Endometrial microvascular endothelial cells (primary cell): ENCODE data around the gene EVI2B. TPM values are rescaled to one million over a fixed set of nuclear protein-coding genes. Genes with fewer than 3 reads are reported as not detected.
"Not testable (repeated sequence)": the region's sequence is repeated elsewhere in the genome, so short reads cannot be mapped to it uniquely, and the experiment has no call there.

Experiments used
- in situ Hi-C: cut with HindIII; loops from 2 replicates; pipeline ENCODE4 v1.10.0; 2017; ENCODE audit warnings: low sequenced_read_pairs, low pct_unique_long_range_greater_than_20kb; ENCODE audit errors: inconsistent ontology term
- total RNA-seq: library from RNA; depleted of rRNA; stranded (reverse); fragments of >200 nt; gene quantifications from one replicate; pipeline ENCODE4 v1.2.3, GENCODE V29; 2015; ENCODE audit errors: inconsistent ontology term

EVI2B gene, protein sequence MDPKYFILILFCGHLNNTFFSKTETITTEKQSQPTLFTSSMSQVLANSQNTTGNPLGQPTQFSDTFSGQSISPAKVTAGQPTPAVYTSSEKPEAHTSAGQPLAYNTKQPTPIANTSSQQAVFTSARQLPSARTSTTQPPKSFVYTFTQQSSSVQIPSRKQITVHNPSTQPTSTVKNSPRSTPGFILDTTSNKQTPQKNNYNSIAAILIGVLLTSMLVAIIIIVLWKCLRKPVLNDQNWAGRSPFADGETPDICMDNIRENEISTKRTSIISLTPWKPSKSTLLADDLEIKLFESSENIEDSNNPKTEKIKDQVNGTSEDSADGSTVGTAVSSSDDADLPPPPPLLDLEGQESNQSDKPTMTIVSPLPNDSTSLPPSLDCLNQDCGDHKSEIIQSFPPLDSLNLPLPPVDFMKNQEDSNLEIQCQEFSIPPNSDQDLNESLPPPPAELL
- 9.6 TPM for total RNA-seq

DNA sequence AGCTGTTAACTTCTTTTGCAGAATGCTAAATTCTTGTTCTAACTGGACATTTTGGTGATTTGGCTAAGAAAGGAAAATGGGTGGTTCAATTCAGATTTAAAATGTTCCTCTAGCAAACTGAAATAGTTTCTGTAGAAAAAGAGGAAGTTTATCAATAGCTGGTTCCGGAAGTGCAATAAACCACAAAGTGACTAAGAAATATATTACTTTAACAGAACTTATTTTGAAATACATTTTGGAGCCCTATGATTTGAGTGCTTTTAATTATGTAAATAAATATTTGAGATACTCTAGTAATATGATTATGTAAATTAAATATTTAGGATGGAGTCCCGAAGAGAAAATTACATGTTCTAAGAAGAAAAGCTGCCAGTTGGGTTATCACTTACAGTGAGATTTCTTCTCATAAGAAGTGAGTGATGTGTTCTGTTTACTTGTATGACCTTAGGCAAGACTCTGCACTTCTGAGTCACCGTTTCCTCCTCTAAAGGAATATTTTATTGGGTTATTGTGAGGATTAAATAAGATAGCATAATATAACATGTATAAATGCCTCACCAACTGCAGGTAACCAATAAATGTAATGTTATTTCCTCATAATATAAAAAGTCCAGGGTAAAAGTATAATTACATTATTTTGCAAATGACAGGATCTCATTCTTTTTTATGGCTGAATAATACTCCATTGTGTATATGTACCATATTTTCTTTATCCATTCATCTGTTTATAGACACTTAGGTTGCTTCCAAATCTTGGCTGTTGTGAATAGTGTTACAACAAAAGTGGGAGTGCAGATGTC is at the start of gene EVI2B:
TSS of gene EVI2B (minus strand) at position 73 of the 800 bp plus-strand sequence. CDS start 8,445 bp downstream, outside the sequence.
- in situ Hi-C loops = no loop called here

DNA sequence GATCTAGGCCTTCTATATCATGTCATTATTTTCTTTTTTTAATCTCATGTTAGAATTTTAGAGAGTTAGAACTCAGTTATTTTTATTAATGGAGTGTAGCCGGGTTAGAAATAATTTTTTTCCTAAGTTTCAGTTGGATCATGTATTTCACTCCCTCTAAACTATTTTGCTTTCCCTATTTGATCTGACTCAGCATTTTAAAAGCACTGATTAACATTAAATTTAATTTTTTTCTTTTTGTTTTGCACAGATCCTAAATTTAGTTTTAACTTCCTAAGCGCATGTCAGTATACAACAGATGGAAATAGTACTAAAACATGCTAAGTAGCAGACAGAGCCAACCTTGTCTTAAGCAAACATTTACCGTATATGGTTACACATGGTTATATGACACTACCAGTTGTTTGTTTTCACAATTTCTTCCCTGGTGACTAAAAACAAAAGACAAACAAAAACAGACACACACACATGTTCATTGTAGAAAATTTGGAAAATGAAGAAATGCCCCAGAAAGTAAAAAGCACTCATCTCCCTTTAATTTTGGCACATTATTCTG is 44.1 kb upstream of the EVI2B start:
- in situ Hi-C loops = no loop called here

DNA sequence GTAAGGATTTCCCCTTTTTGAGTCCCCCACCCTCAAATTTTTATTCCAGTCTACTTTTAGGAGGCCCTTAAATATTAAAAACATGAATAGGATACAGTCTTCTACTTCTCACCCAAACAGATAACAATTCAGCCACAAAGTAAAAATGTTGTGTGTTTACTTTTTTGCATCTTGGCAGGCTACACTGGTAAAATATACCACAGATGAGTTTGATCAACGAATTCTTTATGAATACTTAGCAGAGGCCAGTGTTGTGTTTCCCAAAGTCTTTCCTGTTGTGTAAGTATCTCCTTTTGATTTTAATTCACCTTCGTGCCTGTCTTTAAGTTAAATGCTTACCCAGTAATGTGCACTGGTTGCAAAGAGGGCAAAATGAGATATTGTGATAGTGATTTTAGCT is 43.2 kb upstream of the EVI2B start:
- in situ Hi-C loops = no loop called here

DNA sequence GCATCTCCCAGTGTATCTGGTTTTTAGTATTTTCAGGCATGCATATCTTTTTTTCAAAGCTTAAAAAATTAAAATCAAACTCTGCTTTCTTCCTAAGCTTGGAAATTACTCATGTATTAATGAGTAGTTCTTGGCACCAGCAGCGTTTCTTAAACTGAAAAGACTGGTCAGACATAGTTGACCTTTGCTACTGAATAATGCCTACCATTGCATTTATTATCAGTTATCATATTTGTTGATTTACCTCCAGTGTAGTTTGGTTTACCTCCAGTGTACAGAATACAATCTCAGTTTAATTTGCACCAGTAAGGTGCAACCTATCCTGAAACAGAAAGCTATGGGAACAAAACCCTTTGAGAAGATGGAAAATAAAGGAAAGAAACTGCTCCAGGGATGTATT is 42.1 kb upstream of the EVI2B start:
- in situ Hi-C loops = no loop called here

DNA sequence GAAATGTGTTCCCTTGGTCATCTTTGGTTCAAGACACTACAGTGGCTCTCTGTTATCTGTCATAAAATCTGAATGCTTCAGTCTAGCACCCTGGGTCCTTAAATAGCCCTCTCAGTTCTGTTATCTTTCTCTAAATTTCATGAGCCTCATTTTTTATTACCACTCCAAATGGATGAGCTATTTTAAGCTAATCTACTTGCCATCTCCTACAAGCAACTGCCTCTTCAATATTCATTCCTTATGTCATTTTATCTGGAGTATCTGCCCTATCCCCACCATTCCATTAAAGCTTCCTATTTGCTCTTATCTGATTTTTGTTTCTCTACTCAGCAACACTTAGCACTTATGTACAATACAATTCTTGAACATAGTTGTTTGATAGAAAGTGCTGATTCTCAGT is 35.6 kb upstream of the EVI2B start:
- in situ Hi-C loops = no loop called here

DNA sequence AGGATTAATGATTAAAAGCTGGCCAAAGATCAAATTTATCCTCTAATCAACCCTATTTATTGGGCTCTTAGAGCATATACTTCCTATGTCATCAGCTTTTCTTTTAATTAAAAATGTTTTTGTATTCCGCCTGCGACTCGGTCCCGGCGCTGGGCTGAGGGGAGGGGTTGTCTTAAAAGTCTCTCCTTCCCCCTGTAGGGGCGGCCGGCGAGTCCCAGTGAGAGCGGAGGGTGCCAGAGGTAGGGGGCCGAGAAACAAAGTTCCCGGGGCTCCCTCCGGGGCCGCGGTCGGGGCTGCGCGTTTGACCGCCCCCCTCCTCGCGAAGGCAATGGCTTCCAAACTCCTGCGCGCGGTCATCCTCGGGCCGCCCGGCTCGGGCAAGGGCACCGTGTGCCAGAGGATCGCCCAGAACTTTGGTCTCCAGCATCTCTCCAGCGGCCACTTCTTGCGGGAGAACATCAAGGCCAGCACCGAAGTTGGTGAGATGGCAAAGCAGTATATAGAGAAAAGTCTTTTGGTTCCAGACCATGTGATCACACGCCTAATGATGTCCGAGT is 31.4 kb upstream of the EVI2B start:
- in situ Hi-C loops = not testable (repeated sequence)

DNA sequence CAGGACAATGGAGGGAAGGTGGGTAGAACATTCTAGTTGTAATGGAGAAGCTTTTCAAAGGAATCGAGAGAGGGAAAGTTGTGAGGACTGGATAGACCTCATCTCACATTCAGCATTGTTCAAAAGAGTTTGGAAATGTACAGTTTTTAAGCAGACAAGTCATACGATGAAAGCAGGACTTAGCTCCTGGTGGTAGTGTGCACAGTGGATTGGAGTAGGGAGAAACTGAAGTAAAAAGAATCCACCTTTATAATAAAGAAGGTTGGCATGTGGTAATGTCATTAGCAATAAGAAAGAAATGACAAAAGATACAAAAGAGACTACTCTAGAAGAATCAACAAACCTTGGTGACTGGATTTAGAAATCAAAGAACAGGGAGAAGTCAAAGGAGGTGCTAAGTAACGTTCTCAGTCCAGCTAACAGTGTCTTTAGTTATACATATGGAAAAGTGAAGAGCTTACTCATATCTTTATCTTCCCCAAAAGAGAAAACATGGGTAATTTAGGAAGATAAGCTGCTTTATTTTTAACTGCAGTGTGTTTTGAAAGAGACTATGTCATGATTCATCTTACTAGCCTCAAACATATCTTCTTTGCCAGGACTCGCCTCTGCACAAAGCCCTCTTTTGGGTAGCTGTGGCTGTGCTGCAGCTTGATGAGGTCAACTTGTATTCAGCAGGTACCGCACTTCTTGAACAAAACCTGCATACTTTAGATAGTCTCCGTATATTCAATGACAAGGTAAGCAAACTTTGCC is 26.2 kb upstream of the EVI2B start:
- in situ Hi-C loops = no loop called here

DNA sequence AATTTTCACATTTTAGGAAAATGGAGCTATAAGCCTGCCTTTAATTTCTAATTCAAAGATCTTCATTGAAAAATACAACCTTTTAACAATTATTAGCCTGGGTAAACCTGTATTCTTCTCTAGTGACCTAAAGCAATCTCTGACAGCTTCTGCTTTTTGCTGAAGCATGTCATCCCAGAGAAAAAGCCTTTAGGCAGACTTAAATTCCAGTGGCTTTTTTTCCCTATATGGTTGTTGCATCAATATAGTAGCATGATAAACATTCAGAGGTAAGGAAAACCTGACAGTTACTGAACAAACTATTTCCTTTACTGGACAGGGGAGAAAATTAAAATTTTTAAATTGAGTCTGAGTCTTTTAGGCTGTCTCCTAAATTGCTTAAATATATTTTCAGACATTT is 15.4 kb upstream of the EVI2B start:
- in situ Hi-C loops = no loop called here

DNA sequence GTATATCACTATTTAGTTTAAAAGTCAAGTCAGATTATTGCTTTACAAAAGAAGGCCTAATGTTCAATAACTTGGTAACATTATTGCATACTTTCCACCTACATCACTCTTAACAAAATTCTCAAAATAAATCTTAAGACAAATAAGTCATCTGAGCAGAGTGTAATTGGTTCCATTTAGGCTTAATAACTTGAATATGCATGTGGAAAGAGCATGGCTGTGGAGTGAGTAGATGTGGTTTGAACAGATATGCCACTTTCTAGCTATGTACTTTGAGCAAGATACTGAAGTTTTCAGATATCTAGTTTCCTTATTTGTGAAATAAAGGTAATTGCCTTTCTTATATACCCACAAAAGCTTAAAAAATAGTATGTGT is 14.3 kb upstream of the EVI2B start:
- in situ Hi-C loops = no loop called here

DNA sequence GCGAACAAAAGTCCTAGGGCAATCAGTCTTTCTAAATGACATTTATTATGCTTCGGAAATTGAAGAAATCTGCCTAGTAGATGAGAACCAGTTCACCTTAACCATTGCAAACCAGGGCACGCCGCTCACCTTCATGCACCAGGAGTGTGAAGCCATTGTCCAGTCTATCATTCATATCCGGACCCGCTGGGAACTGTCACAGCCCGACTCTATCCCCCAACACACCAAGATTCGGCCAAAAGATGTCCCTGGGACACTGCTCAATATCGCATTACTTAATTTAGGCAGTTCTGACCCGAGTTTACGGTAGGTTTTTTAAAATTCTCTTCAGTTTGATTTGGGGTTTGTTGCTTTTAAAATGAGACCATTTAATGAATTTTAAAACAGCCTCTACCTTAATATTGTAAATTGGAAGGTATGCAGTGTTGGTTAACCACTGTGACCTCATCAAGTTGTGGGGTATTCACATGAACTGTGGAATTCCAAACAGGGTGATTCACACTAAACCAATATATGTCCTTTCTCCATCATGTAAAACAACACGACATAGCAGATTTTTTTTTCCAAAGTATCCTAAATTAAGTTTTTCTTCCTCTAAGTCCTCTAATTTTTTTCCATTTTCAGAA is 13.8 kb upstream of the EVI2B start:
- in situ Hi-C loops = no loop called here

DNA sequence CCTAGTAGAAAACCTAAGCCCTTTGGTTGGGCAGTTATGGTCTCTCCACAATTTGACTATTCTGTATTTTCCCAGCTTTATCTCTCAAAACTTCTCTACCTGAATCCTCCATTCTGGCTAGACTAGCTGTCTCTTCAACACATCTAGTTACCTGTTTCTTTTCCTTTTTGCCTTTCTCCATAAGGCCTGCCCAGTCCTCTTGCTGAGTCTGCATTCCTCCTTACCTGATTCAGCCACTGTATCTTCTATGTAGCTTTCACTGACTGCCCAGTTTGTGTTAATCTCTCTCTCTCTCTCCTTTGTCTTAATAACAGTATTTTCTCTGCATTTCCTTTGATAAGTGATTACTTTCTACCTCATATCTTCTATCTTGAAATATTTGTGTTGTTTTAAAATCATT is 9.7 kb upstream of the EVI2B start:
- in situ Hi-C loops = no loop called here

DNA sequence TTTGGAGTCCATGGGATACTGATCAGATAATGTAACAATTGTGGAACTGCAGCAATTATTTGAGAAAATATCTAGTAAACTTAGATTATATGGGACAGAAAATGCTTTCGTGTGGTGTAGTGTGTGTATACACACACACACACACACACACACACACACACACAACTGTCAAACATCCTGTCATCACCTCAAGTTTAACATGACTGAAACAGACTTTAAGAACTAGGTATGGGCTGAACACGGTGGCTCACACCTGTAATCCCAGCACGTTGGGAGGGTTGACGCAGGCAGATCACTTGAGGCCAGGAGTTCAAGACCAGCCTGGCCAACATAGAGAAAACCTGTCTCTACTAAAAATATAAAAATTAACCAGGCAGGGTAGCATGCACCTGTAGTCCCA is 8.1 kb upstream of the EVI2B start:
- in situ Hi-C loops = no loop called here

DNA sequence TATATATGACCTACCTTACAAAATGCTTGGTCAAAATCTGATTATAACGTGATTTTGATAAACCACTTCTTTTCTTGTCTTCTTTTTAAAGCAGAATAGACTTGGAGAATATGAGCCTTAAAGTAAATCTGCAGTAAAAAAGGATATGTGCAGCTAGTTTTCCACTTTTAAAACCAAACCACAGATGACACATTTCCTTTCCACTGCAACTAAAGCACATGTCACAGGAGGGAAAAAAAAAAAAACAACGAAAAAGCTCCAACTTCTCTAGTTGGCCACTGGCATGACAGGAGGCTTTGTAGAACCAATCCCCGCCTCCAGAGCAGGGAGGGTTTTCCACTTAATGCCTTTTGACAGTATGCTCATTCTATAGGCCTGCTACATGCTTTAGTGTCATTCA is 7.6 kb upstream of the EVI2B start, which contains the start of gene EVI2A:
TSS of gene EVI2A (minus strand) at position 142 of the 400 bp plus-strand sequence. CDS start 2,609 bp downstream, outside the sequence.
- in situ Hi-C loops = no loop called here

DNA sequence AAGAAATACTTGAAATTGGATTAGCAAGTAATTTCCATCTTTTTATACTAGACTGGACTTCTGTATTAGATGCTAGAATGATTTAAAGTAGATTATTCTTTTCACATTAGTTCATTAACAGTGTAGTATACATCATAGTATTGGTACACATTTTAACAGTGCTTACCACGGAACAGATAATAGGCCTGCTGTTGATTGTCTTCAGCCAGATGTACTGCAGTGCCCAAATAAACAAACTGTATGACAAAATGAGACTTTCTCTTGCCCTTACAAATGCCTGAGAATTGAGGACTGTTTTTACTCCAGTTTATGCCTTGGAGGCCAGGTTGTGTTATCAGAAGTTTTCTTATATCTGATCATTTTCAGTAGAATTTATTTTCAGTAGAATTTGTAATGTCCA is 6.9 kb upstream of the EVI2B start:
- in situ Hi-C loops = no loop called here

DNA sequence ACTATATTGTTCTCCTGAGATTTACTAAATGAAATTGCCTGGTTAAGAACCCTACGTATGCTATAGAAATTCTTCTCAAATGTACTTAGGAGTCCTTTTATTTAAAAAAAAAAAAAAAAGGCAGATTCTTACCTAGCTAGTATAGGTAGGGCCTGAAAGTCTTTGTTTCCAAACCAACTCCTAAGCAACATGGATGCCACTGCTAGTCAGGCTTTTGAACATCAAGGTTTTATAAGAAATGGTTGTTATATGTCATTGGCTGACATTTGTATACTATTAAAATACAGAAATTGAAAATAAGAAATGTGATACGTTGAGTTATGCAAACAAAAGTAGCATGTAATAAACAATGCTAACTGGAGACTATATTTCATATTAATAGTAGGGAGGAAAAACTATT is 6.4 kb upstream of the EVI2B start:
- in situ Hi-C loops = no loop called here

DNA sequence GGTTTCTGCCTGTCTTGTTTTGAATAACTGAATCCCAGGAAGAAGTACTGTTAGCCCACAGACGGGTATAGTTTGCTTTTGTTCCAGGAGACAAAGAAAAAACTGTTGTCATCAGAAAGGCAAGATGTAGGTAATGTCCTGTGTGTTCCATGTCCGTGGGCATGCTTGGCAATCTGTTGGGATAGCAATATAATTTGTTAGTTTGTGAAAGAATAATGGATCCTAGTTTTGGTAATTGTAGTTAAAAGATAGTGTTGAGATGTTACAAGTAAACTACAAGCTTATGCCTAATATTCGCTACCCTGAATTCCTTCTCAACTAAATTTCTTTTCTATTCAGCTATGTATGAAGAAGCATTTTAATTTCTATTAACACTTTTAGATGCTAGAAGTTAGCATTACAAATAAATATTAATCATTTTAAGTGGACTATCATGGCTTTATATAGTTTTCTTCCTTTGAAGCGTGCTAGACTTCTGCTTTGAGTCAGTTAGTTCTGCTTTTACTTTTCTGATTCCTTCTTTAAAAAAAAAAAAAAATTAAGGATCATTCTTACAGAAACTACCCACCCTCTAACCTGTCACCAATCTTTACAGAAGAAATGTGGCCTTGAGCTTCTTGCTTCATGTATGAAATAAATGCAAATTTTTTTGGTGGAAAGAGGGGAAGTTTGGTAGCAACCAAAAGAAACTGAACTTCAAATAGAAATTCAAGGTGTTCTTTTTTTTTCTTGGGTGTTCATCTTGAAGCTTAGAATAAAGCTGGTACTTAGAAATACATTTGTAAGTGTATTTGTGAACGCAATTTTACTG is 5.2 kb upstream of the EVI2B start:
- in situ Hi-C loops = no loop called here

DNA sequence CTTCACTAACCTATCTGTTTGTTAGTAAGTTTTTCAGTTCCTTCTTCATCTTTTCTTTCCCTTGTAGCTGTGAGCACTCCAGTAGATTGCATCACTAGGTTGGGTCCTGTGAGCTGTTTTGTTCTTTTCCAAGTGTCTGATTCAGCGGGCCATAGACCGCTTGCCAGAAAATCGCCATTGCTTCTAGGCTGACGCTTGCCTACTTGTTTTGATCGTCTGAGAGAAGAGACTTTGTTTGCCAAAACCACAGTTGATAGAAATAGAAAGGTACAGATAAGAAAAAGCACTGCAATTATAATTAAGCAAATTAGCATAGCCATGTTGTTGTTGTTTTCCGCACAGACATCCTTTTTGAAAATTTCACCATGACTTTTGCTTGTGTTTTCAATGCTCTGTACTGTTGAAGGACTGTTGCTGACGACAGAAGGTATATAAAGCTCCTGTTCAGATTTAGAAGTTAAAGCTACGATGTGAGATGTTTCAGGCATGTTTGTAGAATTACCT is 4.5 kb upstream of the EVI2B start:
- in situ Hi-C loops = no loop called here

DNA sequence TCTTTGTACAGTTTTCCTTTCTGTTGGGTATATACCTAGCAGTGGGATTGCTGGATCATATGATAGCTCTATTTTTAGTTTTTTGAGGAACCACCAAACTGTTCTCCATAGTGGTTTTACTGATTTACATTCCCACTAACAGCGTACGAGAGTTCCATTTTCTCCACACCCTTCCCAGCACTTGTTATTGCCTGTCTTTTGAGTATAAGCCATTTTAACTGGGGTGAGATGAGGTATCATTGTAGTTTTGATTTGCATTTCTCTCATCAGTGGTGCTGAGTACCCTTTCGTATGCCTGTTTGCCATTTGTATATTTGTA is 887 bp upstream of the EVI2B start:
- in situ Hi-C loops = no loop called here
